Right renal cortex interstitium (tissue), 3 donors: Measurements from ENCODE around the gene NDUFS6. TPM values are rescaled to one million over a fixed set of nuclear protein-coding genes. Genes with fewer than 3 reads are reported as not detected.

Experiments used
- DNase-seq, 3 donors: peaks; one replicate each; pipeline ENCODE4 v3.0.0-alpha.2; 2013; ENCODE audit warnings: low read depth in 3 of 3, low spot score in 2 of 3
- polyA plus RNA-seq, 3 donors: library from polyadenylated mRNA; unstranded; fragments of 120-200 nt; gene quantifications; one replicate each; pipeline ENCODE4 v1.2.1, GENCODE V29; 2013; ENCODE audit not compliant: insufficient read length in 3 of 3

NDUFS6 gene
- polyA plus RNA-seq, 3 donors = 52.6 to 61.3 (median 54.6) TPM

DNA sequence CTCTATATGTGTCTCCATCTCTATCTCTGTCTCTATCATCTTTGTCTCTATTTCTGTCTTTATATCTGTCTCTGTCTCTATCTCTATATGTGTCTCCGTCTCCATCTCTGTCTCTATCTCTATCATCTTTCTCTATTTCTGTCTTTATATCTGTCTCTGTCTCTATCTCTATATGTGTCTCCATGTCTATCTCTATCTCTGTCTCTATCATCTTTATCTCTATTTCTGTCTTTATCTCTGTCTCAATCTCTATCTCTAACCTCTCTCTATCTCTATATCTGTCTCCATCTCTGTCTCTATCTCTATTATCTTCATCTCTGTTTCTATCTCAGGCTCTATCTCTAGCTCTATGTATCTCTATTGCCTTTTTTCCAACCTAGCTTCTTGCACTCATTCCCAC, 44.5 kb downstream of the NDUFS6 start:
- DNase-seq = no peak

GRCh38 chr5:1846583-1846982, 45.4 kb downstream of the NDUFS6 start:
- DNase-seq = no peak

GRCh38 chr5:1847056-1847455, 45.8 kb downstream of the NDUFS6 start:
- DNase-seq = no peak

DNA sequence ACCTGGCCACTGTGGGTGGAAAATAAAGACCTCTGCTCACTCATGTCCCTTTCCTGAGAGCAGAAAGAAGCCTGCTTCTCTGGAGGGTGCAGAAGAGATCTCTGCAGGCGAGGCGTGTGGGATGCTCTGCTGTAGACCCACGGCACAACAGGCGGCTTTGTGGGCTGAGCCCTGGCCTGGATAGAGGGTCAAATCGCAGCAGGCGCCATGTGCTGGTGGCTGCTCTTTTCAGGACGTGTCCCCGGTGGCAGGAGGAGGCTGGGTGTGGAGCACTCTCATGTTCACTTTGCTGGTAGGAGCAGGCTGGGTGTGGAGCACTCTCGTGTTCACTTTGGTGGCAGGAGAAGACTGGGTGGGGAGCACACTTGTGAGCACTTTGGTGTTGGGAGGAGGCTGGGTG, 46.4 kb downstream of the NDUFS6 start:
- no peak for DNase-seq

DNA sequence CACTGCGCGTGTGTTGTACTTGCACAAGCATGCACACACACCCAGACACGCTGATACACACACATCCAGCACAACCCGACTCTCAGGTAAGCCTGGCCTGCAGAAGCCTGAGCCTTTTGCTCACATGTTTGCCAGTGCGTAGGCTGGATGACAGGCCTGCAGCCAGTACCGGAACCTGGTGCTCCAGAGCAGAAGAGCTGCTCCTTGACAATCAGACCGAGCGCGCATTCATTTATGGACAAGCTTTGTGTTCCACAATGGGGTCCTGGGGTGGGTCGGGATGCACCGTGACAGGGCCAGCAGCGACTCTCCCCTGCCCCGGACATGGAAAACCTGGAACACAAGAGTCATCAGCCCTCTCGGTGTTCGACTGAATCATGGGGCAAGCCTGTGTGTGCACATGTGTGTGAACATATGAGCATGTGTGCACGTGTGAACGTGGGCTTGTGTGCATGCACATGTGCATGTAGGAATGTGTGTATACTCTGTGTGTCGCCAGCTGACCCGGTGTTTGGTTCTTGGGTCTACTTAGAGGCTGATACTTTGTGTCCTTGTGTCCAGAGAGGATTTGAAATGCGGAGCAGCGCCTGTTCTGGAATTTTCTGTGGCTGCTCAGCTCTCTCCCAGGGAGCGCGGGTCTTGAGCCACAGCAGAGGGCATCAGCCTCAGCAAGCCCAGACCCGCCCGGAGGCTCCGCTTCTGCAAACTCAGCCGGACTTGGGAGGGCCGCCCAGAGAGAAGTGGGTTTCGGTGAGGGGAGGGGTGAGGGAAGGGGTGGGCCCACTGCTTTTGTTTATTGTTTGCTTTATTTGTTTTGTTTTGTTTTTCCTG, 49.3 kb downstream of the NDUFS6 start:
- DNase-seq = no peak

- DNase-seq = no peak
Measured at GRCh38 chr5:1851290-1851934, 50.2 kb downstream of the NDUFS6 start.

- DNase-seq = no peak
Measured at GRCh38 chr5:1852324-1852947, 51.2 kb downstream of the NDUFS6 start.

- DNase-seq = no peak
Measured at GRCh38 chr5:1853531-1853930, 52.3 kb downstream of the NDUFS6 start.

GRCh38 chr5:1855075-1855474, 53.9 kb downstream of the NDUFS6 start:
- no peak for DNase-seq

- no peak for DNase-seq
Measured at GRCh38 chr5:1855596-1855995, 54.4 kb downstream of the NDUFS6 start.

GRCh38 chr5:1856596-1857255, 55.5 kb downstream of the NDUFS6 start:
- DNase-seq = no peak

GRCh38 chr5:1857256-1857600, 56.0 kb downstream of the NDUFS6 start:
- DNase-seq = no peak

- no peak for DNase-seq
Measured at GRCh38 chr5:1858436-1858835, 57.2 kb downstream of the NDUFS6 start.

GRCh38 chr5:1859099-1859498, 57.9 kb downstream of the NDUFS6 start:
- DNase-seq = no peak

DNA sequence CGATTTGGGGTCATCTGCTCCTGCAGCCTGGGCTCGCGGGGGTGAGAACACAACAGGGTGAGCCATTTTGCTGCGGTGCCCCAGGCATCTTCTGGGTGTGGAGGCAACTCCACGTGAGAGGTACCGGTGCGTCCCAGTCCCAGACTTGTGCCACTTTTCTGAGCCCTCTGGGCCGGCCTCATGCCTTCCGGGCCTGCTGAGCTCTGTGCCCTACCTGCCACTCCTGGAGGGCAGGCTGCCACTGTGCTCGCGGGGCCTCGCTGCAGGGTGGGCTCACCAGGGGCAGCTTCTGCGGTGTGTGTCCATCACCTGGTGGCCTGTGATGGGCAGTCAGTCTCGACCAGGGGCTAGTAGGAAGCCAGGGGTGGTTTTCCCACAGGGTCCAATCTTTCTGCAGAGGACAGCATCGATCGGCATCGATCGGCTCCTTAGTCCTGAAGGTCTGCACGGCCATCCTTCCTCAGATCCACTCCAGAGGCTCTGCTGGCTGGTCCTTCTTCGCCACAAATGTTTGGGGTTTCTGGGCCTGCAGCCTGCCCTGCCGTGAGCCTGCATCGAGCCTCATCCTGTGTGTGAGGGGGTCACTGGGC, 58.9 kb downstream of the NDUFS6 start:
- no peak for DNase-seq

GRCh38 chr5:1860949-1861348, 59.7 kb downstream of the NDUFS6 start:
- no peak for DNase-seq

GRCh38 chr5:1864896-1865440, 63.8 kb downstream of the NDUFS6 start:
- DNase-seq = no peak

DNA sequence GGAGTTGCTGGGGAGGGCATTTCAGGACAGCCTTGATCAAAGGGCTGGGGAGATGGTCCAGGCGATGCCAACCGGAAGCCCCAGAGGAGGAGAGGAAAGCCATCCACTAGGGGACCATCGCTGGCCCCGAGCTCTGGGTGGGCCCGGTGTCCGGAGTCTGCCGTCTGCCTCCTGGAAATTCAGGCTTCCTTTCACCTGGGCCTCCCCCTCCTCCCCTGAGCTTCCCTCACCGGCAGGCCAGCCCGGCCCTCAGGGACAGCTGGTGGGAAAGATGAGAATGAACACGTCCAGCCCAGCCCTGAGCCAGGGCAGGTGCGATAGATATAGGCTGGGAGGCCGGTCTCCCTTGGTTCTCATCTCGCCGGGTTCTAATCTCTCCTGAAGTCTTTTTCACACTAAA, 64.3 kb downstream of the NDUFS6 start:
- no peak for DNase-seq
